Body of pancreas (tissue), 4 donors: ENCODE results near the gene KLRK1.
"Not testable (repeated sequence)": the region's sequence is repeated elsewhere in the genome, so short reads cannot be mapped to it uniquely, and the experiment has no call there.

Experiments used
- CTCF ChIP-seq, 7 experiments: fragments of 450-650 bp in 4 of 7; fragments of 200-600 bp in 3 of 7; sonication (generic) in 3 of 7; IDR thresholded peaks; one replicate each; pipeline ENCODE4 v1.5.1; 2016 to 2019; ENCODE audit warnings: antibody characterized with exemption in 7 of 7
- POLR2A ChIP-seq, 3 donors: fragments of 450-650 bp; IDR thresholded peaks; one replicate each; pipeline ENCODE4 v1.6.1; 2016; ENCODE audit warnings: antibody characterized with exemption in 3 of 3, mild to moderate bottlenecking in 2 of 3

- not testable (repeated sequence) for TF ChIP-seq POLR2A, CTCF (IDR thresholded peaks at IDR 0.05)
Measured at GRCh38 chr12:10367714-10368113, 22.1 kb downstream of the KLRK1 start.
